Mammary epithelial cell (primary cell): ENCODE measurements around the gene CELF4.

ENCODE experiments used
- CTCF ChIP-seq, 2 donors: IDR thresholded peaks in 1 of 2; conservative IDR thresholded peaks in 1 of 2; 2 replicates each; pipeline ENCODE4 v1.5.1; 2011 to 2012; ENCODE audit warnings: inconsistent platforms in 2 of 2, low read length in 2 of 2, mild to moderate bottlenecking in 2 of 2, control low read depth in 1 of 2, low read depth in 1 of 2; ENCODE audit not compliant: insufficient read depth in 1 of 2; ENCODE audit errors: extremely low read depth in 1 of 2
- EZH2 ChIP-seq: IDR thresholded peaks from 2 replicates; pipeline ENCODE4 v1.6.1; 2012; ENCODE audit warnings: low read length, inconsistent platforms, borderline replicate concordance

DNA sequence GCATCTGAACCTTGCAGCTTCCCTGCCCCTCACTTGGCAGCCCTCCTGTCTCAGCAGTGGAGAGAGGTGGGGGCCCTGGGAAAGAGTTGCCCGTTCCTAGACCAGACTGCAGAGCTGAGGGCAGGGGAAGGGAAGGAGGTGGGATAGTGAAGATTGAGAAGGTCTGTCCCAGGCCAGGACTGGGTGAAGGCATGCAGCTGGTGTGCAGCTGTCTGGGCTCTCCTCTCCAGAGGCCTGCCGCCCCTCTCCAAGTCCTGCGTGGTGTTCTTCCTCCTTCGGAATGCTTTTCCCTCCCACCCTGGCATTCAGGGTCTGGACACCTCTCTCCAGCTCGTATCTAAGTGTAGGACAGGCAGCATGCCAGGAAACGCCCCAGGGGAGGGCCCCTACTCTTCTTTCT, 323.5 kb downstream of the CELF4 start:
- TF ChIP-seq CTCF (conservative IDR thresholded peaks at IDR 0.05 in 1 of 2, IDR thresholded peaks at IDR 0.05 in 1 of 2; ENCODE audit: extremely low read depth in 1 of 2, insufficient read depth in 1 of 2, low read depth in 1 of 2, low read length in 2 of 2) (no peak), EZH2 (no peak)
